Motor neuron (in vitro differentiated cells): ENCODE results near the gene IL15. TPM values are rescaled to one million over a fixed set of nuclear protein-coding genes. Genes with fewer than 3 reads are reported as not detected.

Experiments
- ATAC-seq, 8 experiments: fragments of 200-7000 bp; cut with Tn5 transposase; replicated peaks in 6 of 8; 2 replicates each; pipeline ENCODE4 v1.8.0; 2021; ENCODE audit warnings: mild to moderate bottlenecking in 8 of 8, moderate library complexity in 8 of 8
- H3K27ac ChIP-seq, 2 donors: fragments of 250-450 bp; sonication (Bioruptor Pico); 2 replicates each; pipeline ENCODE4 v1.9.0; 2021; ENCODE audit warnings: antibody characterized with exemption in 2 of 2, mild to moderate bottlenecking in 2 of 2, moderate library complexity in 1 of 2
- H3K4me1 ChIP-seq, 2 donors: fragments of 250-450 bp; sonication (Bioruptor Pico); replicated peaks in 1 of 2; 2 replicates each; pipeline ENCODE4 v1.6.1; 2021; ENCODE audit warnings: antibody characterized with exemption in 2 of 2, mild to moderate bottlenecking in 2 of 2, moderate library complexity in 1 of 2
- H3K4me3 ChIP-seq, 5 donors: fragments of 250-450 bp; sonication (Bioruptor Pico); 2 replicates each; pipeline ENCODE4 v1.9.0; 2021; ENCODE audit warnings: antibody characterized with exemption in 5 of 5, mild to moderate bottlenecking in 5 of 5, moderate library complexity in 4 of 5
- whole genome bisulfite sequencing, 10 experiments: fragments of 450-650 bp; shearing (Covaris generic); methylation state at CpG; one replicate each; pipeline ENCODE4 v1.0.0; 2022; 5-methylcytosine and 5-hydroxymethylcytosine counted together
- in situ Hi-C, 9 experiments: fragments of 400-800 bp; cut with MboI; loops; one replicate each; pipeline ENCODE4 v1.15.0; 2021; ENCODE audit warnings: low sequenced_read_pairs in 9 of 9, low pct_unique_long_range_greater_than_20kb in 2 of 9; ENCODE audit not compliant: unreplicated experiment in 9 of 9
- total RNA-seq, 8 experiments: library from RNA; unstranded; fragments of 300-600 nt; gene quantifications; 2 replicates each; pipeline versions ENCODE4 v1.2.3 to v1.2.4, GENCODE V29; 2022

The IL15 gene
- total RNA-seq, 8 experiments from 2014 or later, result 0.16 to 3.3 (median 0.43) TPM

- 0 to 100% (median 41%) methylated on average over 1 to 9 of the region's 41 CpGs for WGBS, 10 experiments
- ATAC-seq, result peak; percentile 80 to 97 (median 94)
- Histone ChIP-seq H3K4me1 (no peaks in the 10 kb centered on the region), H3K27ac (no peak overlapping the region), H3K4me3 (peak overlapping the region; percentile 30 to 48 (median 42))
- in situ Hi-C loops, result no loop called here
These were observed 533 bp downstream of the IL15 start for GRCh38 chr4:141636771-141637460.

- H3K4me1 ChIP-seq, result no peaks in the 10 kb centered on the region
- no peak overlapping the region for H3K4me3 ChIP-seq
- in situ Hi-C loops, result no loop called here
- no peak for ATAC-seq
- no peak overlapping the region for H3K27ac ChIP-seq
- WGBS, 10 experiments, result 61 to 100% (median 93%) methylated on average over 1 to 2 of the region's 2 CpGs; no CpG with 5 or more reads in 2 of the 10 experiments
These were observed 1.2 kb downstream of the IL15 start for GRCh38 chr4:141637565-141637964.

GRCh38 chr4:141638230-141638629 is 1.8 kb downstream of the IL15 start:
- H3K4me3 ChIP-seq, result no peak overlapping the region
- in situ Hi-C loops, result no loop called here
- no peak for ATAC-seq

GRCh38 chr4:141640696-141641095 is 4.3 kb downstream of the IL15 start:
- Histone ChIP-seq H3K4me3 (no peak overlapping the region), H3K27ac (no peak overlapping the region), H3K4me1 (no peaks in the 10 kb centered on the region)
- in situ Hi-C loops, result no loop called here
- 44 to 100% (median 79%) methylated on average over 1 to 3 of the region's 3 CpGs; no CpG with 5 or more reads in 1 of the 10 experiments for WGBS, 10 experiments
- ATAC-seq, result no peak

More at GRCh38 chr4:141638230-141638629, 1.8 kb downstream of the IL15 start:
- Histone ChIP-seq H3K4me1 (no peaks in the 10 kb centered on the region), H3K27ac (no peak overlapping the region)
- 33 to 100% (median 95%) methylated on average over 2 of the region's 2 CpGs for WGBS, 10 experiments

- 75 to 100% (median 90%) methylated on average over 1 to 3 of the region's 3 CpGs; no CpG with 5 or more reads in 3 of the 10 experiments for WGBS, 10 experiments
These were observed 5.7 kb downstream of the IL15 start for GRCh38 chr4:141642063-141642462.

GRCh38 chr4:141642711-141643110 is 6.3 kb downstream of the IL15 start:
- no peaks in the 10 kb centered on the region for H3K4me1 ChIP-seq
- in situ Hi-C loops, result no loop called here
- no peak for ATAC-seq
- no peak overlapping the region for H3K27ac ChIP-seq
- H3K4me3 ChIP-seq, result no peak overlapping the region

More at GRCh38 chr4:141642063-141642462, 5.7 kb downstream of the IL15 start:
- ATAC-seq, result no peak
- Histone ChIP-seq H3K4me1 (no peaks in the 10 kb centered on the region), H3K4me3 (no peak overlapping the region), H3K27ac (no peak overlapping the region)
- in situ Hi-C loops, result no loop called here

- peak in 7 of 8 experiments; percentile 44 to 99 (median 60) for ATAC-seq
- no peak overlapping the region for H3K27ac ChIP-seq
- H3K4me1 ChIP-seq, result no peaks in the 10 kb centered on the region
- 0 to 100% (median 86%) methylated on average over 1 of the region's 1 CpG; no CpG with 5 or more reads in 1 of the 10 experiments for WGBS, 10 experiments
- H3K4me3 ChIP-seq, result no peak overlapping the region
- in situ Hi-C loops, result no loop called here
These were observed 7.2 kb downstream of the IL15 start for GRCh38 chr4:141643557-141643956.

GRCh38 chr4:141645611-141646340 is 9.4 kb downstream of the IL15 start:
- in situ Hi-C loops, result no loop called here
- Histone ChIP-seq H3K4me3 (no peak overlapping the region), H3K27ac (no peak overlapping the region), H3K4me1 (no peaks in the 10 kb centered on the region)
- WGBS, 10 experiments, result 29 to 100% (median 85%) methylated on average over 1 to 3 of the region's 3 CpGs; no CpG with 5 or more reads in 1 of the 10 experiments
- ATAC-seq, result no peak

- no peak overlapping the region for H3K27ac ChIP-seq
- H3K4me1 ChIP-seq, result no peaks in the 10 kb centered on the region
- ATAC-seq, result no peak
- 40 to 93% (median 56%) methylated on average over 1 to 3 of the region's 3 CpGs; no CpG with 5 or more reads in 1 of the 10 experiments for WGBS, 10 experiments
- no peak overlapping the region for H3K4me3 ChIP-seq
- in situ Hi-C loops, result no loop called here
These were observed 10.6 kb downstream of the IL15 start for GRCh38 chr4:141646969-141647368.

- no peak for ATAC-seq
- WGBS, 10 experiments, result 0 to 87% (median 71%) methylated on average over 1 of the region's 1 CpG; no CpG with 5 or more reads in 1 of the 10 experiments
- no peak overlapping the region for H3K27ac ChIP-seq
- H3K4me1 ChIP-seq, result no peaks in the 10 kb centered on the region
- in situ Hi-C loops, result no loop called here
- no peak overlapping the region for H3K4me3 ChIP-seq
These were observed 11.6 kb downstream of the IL15 start for GRCh38 chr4:141647966-141648365.

- H3K4me3 ChIP-seq, result no peak overlapping the region
These were observed 15.9 kb downstream of the IL15 start for GRCh38 chr4:141652161-141652778.

GRCh38 chr4:141654098-141654497 is 17.7 kb downstream of the IL15 start:
- no peak overlapping the region for H3K27ac ChIP-seq
- H3K4me1 ChIP-seq, result no peaks in the 10 kb centered on the region
- in situ Hi-C loops, result no loop called here
- no peak overlapping the region for H3K4me3 ChIP-seq
- peak in 4 of 8 experiments; percentile 15 to 96 (median 76) for ATAC-seq

More at GRCh38 chr4:141652161-141652778, 15.9 kb downstream of the IL15 start:
- 0 to 85% (median 55%) methylated on average over 1 to 4 of the region's 4 CpGs for WGBS, 10 experiments
- Histone ChIP-seq H3K27ac (no peak overlapping the region), H3K4me1 (no peaks in the 10 kb centered on the region)
- in situ Hi-C loops, result no loop called here
- no peak for ATAC-seq

- Histone ChIP-seq H3K4me1 (no peaks in the 10 kb centered on the region), H3K4me3 (no peak overlapping the region), H3K27ac (no peak overlapping the region)
- in situ Hi-C loops, result no loop called here
- 43 to 100% (median 74%) methylated on average over 1 to 3 of the region's 3 CpGs for WGBS, 10 experiments
- no peak for ATAC-seq
These were observed 19.6 kb downstream of the IL15 start for GRCh38 chr4:141656031-141656430.
